Measurements from ENCODE around the gene FBXO11. TPM values are rescaled to one million over a fixed set of nuclear protein-coding genes. Genes with fewer than 3 reads are reported as not detected.

The FBXO11 gene
- polyA plus RNA-seq, 1 of the 3 experiments (the other 2 are of a cell fraction) = 26.6 TPM

GRCh38 chr2:47892338-47892730 is 14.0 kb downstream of the FBXO11 start:
- H3K4me1 ChIP-seq (ENCODE audit: control insufficient read depth in 1 of 2, insufficient read depth in 2 of 2, low read depth in 1 of 2, low read length in 1 of 2) = peaks cover 2 to 7% of the 10 kb centered on the region in 2 experiments; a peak in 3 of 4 replicates
- TF ChIP-seq USF2 (IDR thresholded peaks at IDR 0.05; ENCODE audit: borderline replicate concordance, low read depth, low read length) (no peak), NFIC (IDR thresholded peaks at IDR 0.05; ENCODE audit: borderline replicate concordance) (no peak)
- peaks cover 4 to 26% of the 10 kb centered on the region in 2 experiments for H3K36me3 ChIP-seq (replicated peaks in 1 of 2; ENCODE audit: control insufficient read depth in 1 of 2, insufficient read depth in 2 of 2, low read length in 1 of 2)
- H2AFZ ChIP-seq (ENCODE audit: low read depth) = no peak overlapping the region
- WGBS (ENCODE audit: low lambda C conversion rate) = 96% methylated on average over 2 of the region's 2 CpGs
- DNase-seq = no peak
- no peak overlapping the region for H3K27ac ChIP-seq (ENCODE audit: low read depth in 2 of 2, low read length in 1 of 2)
- CTCF ChIA-PET = interaction anchor here (1.5 kb wide), 1 partner anchor 15 kb away, joined by 3 read pairs; no protein-coding TSS in a partner anchor
- H3K9me2 ChIP-seq = no peaks in the 10 kb centered on the region
- H3K4me2 ChIP-seq = no peak overlapping the region
- POLR2A ChIA-PET = no interaction called here
- H3K4me3 ChIP-seq (ENCODE audit: low read depth in 2 of 2, low read length in 1 of 2) = no peak overlapping the region
- H3K9me3 ChIP-seq = no peaks in the 10 kb centered on the region
- no peak overlapping the region for H3K9ac ChIP-seq
- H3F3A ChIP-seq (replicated peaks; ENCODE audit: insufficient read depth) = peaks cover 8% of the 10 kb centered on the region
- peaks cover 100% of the 10 kb centered on the region for H3K79me2 ChIP-seq (ENCODE audit: insufficient read depth)
- peaks cover 100% of the 10 kb centered on the region for H4K20me1 ChIP-seq (ENCODE audit: insufficient read depth)
- H3K27me3 ChIP-seq (ENCODE audit: insufficient read depth) = no peaks in the 10 kb centered on the region

- H3K9me3 ChIP-seq = no peaks in the 10 kb centered on the region
- H4K20me1 ChIP-seq (ENCODE audit: insufficient read depth) = peaks cover 100% of the 10 kb centered on the region
- H3K4me3 ChIP-seq (ENCODE audit: low read depth in 2 of 2, low read length in 1 of 2) = no peak overlapping the region
- H3K79me2 ChIP-seq (ENCODE audit: insufficient read depth) = peaks cover 100% of the 10 kb centered on the region
- peaks cover 8% of the 10 kb centered on the region for H3F3A ChIP-seq (replicated peaks; ENCODE audit: insufficient read depth)
- WGBS (ENCODE audit: low lambda C conversion rate) = 93% methylated on average over 2 of the region's 2 CpGs
- peaks cover 2 to 7% of the 10 kb centered on the region in 2 experiments; a peak in 3 of 4 replicates for H3K4me1 ChIP-seq (ENCODE audit: control insufficient read depth in 1 of 2, insufficient read depth in 2 of 2, low read depth in 1 of 2, low read length in 1 of 2)
- CTCF ChIA-PET = interaction anchor here (0.6 to 1.5 kb wide), 4 partner anchors 9 to 494 kb away, joined by 3 read pairs; no protein-coding TSS in a partner anchor
- H3K9ac ChIP-seq = no peak overlapping the region
- no peaks in the 10 kb centered on the region for H3K9me2 ChIP-seq
- POLR2A ChIA-PET = no interaction called here
- no peaks in the 10 kb centered on the region for H3K27me3 ChIP-seq (ENCODE audit: insufficient read depth)
- no peak overlapping the region for H3K4me2 ChIP-seq
- H3K36me3 ChIP-seq (replicated peaks in 1 of 2; ENCODE audit: control insufficient read depth in 1 of 2, insufficient read depth in 2 of 2, low read length in 1 of 2) = peaks cover 4 to 23% of the 10 kb centered on the region in 2 experiments
- TF ChIP-seq YY1 (IDR thresholded peaks at IDR 0.05; ENCODE audit: low read depth) (no peak), TCF12 (IDR thresholded peaks at IDR 0.05) (peak; percentile 31; the same call in 1 of the 2 replicates), PBX3 (IDR thresholded peaks at IDR 0.05) (peak; percentile 48)
- no peak overlapping the region for H2AFZ ChIP-seq (ENCODE audit: low read depth)
- H3K27ac ChIP-seq (ENCODE audit: low read depth in 2 of 2, low read length in 1 of 2) = no peak overlapping the region; a peak in 1 of 4 replicates
- no peak for DNase-seq
Measured at GRCh38 chr2:47891369-47892337, 14.6 kb downstream of the FBXO11 start.

GRCh38 chr2:47890711-47891368 is 15.5 kb downstream of the FBXO11 start:
- Histone ChIP-seq H4K20me1 (ENCODE audit: insufficient read depth) (peaks cover 100% of the 10 kb centered on the region), H3K4me2 (no peak overlapping the region), H3K79me2 (ENCODE audit: insufficient read depth) (peaks cover 100% of the 10 kb centered on the region), H3K4me3 (ENCODE audit: low read depth in 2 of 2, low read length in 1 of 2) (no peak overlapping the region), H3F3A (replicated peaks; ENCODE audit: insufficient read depth) (peaks cover 8% of the 10 kb centered on the region), H3K4me1 (ENCODE audit: control insufficient read depth in 1 of 2, insufficient read depth in 2 of 2, low read depth in 1 of 2, low read length in 1 of 2) (peaks cover 2 to 7% of the 10 kb centered on the region in 2 experiments; a peak in 3 of 4 replicates), H3K9me3 (no peaks in the 10 kb centered on the region), H3K27ac (ENCODE audit: low read depth in 2 of 2, low read length in 1 of 2) (no peak overlapping the region), H2AFZ (ENCODE audit: low read depth) (no peak overlapping the region), H3K9ac (no peak overlapping the region), H3K36me3 (replicated peaks in 1 of 2; ENCODE audit: control insufficient read depth in 1 of 2, insufficient read depth in 2 of 2, low read length in 1 of 2) (peaks cover 4 to 25% of the 10 kb centered on the region in 2 experiments), H3K9me2 (no peaks in the 10 kb centered on the region), H3K27me3 (ENCODE audit: insufficient read depth) (no peaks in the 10 kb centered on the region)
- CTCF ChIA-PET = interaction anchor here (1.0 to 1.6 kb wide), 3 partner anchors 10 to 453 kb away, joined by 3 read pairs; partner anchors contain the start of gene FBXO11
- no peak for DNase-seq
- 93% methylated on average over 10 of the region's 10 CpGs for WGBS (ENCODE audit: low lambda C conversion rate)
- POLR2A ChIA-PET = no interaction called here
- TF ChIP-seq RCOR1 (IDR thresholded peaks at IDR 0.05; ENCODE audit: low read length) (no peak), CHD2 (IDR thresholded peaks at IDR 0.05; ENCODE audit: low read length, partially characterized antibody) (no peak), MXI1 (IDR thresholded peaks at IDR 0.05; ENCODE audit: low read depth, low read length) (no peak), RAD21 (IDR thresholded peaks at IDR 0.05; ENCODE audit: low read length) (no peak), IRF3 (IDR thresholded peaks at IDR 0.05; ENCODE audit: low read depth, low read length) (no peak), EP300 (IDR thresholded peaks at IDR 0.05; ENCODE audit: borderline replicate concordance in 1 of 2, low read depth in 1 of 2, low read length in 1 of 2) (no peak)

Measured in SK-N-SH (cell line).